Measurements from ENCODE around the gene COL9A3.

COL9A3 gene

DNA sequence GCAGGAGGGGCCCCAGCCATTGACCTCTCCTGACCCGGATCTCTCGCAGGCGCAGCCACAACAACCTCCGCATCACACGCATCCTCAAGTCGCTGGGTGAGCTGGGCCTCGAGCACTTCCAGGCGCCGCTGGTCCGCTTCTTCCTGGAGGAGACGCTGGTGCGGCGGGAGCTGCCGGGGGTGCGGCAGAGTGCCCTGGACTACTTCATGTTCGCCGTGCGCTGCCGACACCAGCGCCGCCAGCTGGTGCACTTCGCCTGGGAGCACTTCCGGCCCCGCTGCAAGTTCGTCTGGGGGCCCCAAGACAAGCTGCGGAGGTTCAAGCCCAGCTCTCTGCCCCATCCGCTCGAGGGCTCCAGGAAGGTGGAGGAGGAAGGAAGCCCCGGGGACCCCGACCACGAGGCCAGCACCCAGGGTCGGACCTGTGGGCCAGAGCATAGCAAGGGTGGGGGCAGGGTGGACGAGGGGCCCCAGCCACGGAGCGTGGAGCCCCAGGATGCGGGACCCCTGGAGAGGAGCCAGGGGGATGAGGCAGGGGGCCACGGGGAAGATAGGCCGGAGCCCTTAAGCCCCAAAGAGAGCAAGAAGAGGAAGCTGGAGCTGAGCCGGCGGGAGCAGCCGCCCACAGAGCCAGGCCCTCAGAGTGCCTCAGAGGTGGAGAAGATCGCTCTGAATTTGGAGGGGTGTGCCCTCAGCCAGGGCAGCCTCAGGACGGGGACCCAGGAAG is 4.5 kb upstream of the COL9A3 start:
- TF ChIP-seq CREB1 (IDR thresholded peaks at IDR 0.05; ENCODE audit: low read depth), result no peak
- no peak for TF ChIP-seq YY1 (IDR thresholded peaks at IDR 0.05; ENCODE audit: low read depth)
- TF ChIP-seq CEBPB (IDR thresholded peaks at IDR 0.05), result no peak
- TF ChIP-seq, protein P1, sequence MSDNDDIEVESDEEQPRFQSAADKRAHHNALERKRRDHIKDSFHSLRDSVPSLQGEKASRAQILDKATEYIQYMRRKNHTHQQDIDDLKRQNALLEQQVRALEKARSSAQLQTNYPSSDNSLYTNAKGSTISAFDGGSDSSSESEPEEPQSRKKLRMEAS (IDR thresholded peaks at IDR 0.05), result no peak
- TF ChIP-seq NFIC (IDR thresholded peaks at IDR 0.05), result no peak
- TF ChIP-seq EGR1 (IDR thresholded peaks at IDR 0.05), result no peak
- no peak for TF ChIP-seq REST (IDR thresholded peaks at IDR 0.05; ENCODE audit: low read depth)
- no peak for TF ChIP-seq TAF1 (IDR thresholded peaks at IDR 0.05; ENCODE audit: low read depth)
- TF ChIP-seq FOXM1 (IDR thresholded peaks at IDR 0.05; ENCODE audit: borderline replicate concordance, low read depth), result no peak
- TF ChIP-seq EP300 (IDR thresholded peaks at IDR 0.05; ENCODE audit: borderline replicate concordance), result no peak
- no peak for TF ChIP-seq RAD21 (IDR thresholded peaks at IDR 0.05; ENCODE audit: low read depth)
- TF ChIP-seq, protein P2, sequence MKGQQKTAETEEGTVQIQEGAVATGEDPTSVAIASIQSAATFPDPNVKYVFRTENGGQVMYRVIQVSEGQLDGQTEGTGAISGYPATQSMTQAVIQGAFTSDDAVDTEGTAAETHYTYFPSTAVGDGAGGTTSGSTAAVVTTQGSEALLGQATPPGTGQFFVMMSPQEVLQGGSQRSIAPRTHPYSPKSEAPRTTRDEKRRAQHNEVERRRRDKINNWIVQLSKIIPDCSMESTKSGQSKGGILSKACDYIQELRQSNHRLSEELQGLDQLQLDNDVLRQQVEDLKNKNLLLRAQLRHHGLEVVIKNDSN (IDR thresholded peaks at IDR 0.05), result no peak
- no peak for TF ChIP-seq TCF12 (IDR thresholded peaks at IDR 0.05; ENCODE audit: low read depth)
- no peak for TF ChIP-seq ZBTB7A (IDR thresholded peaks at IDR 0.05; ENCODE audit: low read depth)
- TF ChIP-seq TEAD4 (IDR thresholded peaks at IDR 0.05), result no peak

DNA sequence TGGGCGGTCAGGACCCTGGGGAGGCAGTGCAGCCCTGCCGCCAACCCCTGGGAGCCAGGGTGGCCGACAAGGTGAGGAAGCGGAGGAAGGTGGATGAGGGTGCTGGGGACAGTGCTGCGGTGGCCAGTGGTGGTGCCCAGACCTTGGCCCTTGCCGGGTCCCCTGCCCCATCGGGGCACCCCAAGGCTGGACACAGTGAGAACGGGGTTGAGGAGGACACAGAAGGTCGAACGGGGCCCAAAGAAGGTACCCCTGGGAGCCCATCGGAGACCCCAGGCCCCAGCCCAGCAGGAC is 4.0 kb upstream of the COL9A3 start:
- TF ChIP-seq, protein P2 (IDR thresholded peaks at IDR 0.05), result no peak
- TF ChIP-seq CEBPB (IDR thresholded peaks at IDR 0.05) (no peak), CREB1 (IDR thresholded peaks at IDR 0.05; ENCODE audit: low read depth) (no peak), REST (IDR thresholded peaks at IDR 0.05; ENCODE audit: low read depth) (no peak), RAD21 (IDR thresholded peaks at IDR 0.05; ENCODE audit: low read depth) (no peak), YY1 (IDR thresholded peaks at IDR 0.05; ENCODE audit: low read depth) (no peak), EP300 (IDR thresholded peaks at IDR 0.05; ENCODE audit: borderline replicate concordance) (no peak), TCF12 (IDR thresholded peaks at IDR 0.05; ENCODE audit: low read depth) (no peak), EGR1 (IDR thresholded peaks at IDR 0.05) (no peak), FOXM1 (IDR thresholded peaks at IDR 0.05; ENCODE audit: borderline replicate concordance, low read depth) (no peak), ZBTB7A (IDR thresholded peaks at IDR 0.05; ENCODE audit: low read depth) (no peak), TAF1 (IDR thresholded peaks at IDR 0.05; ENCODE audit: low read depth) (no peak)

- TF ChIP-seq CEBPB (IDR thresholded peaks at IDR 0.05), result no peak
- no peak for TF ChIP-seq TEAD4 (IDR thresholded peaks at IDR 0.05)
Measured at GRCh38 chr20:62813588-62813987, 3.3 kb upstream of the COL9A3 start.

DNA sequence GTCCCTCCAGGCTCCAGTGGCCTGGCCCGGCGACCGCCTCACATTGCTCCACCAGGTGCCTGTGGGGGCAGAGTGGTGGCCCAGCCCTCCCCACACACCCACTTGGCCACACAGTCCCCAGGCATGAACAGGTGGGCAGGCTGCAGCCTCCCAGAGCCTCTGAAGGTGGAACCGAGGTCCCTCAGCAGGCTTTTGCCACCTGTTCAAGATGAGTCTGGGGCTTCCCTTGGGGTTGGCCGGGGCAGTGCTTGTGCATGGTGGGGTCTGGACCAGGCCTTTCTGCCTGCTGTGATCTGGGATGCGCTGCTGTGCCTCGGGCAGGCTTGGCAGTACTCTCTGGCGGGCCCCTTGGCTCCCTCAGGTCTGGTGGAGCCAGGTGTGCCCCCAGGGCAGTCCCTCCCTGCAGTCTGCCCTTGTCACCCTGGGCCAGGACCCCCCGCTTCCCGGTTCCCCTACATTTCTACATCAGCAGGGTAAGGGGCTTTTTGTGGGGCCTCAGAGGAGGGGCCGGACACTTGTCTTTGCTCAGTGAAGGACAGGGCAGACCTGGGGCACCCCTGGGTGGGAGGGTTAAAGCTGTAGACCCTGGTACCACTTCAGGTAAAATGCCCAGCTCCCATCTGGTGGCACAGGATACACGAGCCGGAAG is 2.7 kb upstream of the COL9A3 start:
- TF ChIP-seq CEBPB (IDR thresholded peaks at IDR 0.05), result no peak
- TF ChIP-seq EGR1 (IDR thresholded peaks at IDR 0.05), result no peak
- TF ChIP-seq FOXM1 (IDR thresholded peaks at IDR 0.05; ENCODE audit: borderline replicate concordance, low read depth), result no peak
- TF ChIP-seq ZBTB7A (IDR thresholded peaks at IDR 0.05; ENCODE audit: low read depth), result no peak; the same call in 1 of the 2 replicates
- no peak for TF ChIP-seq YY1 (IDR thresholded peaks at IDR 0.05; ENCODE audit: low read depth)
- TF ChIP-seq TCF12 (IDR thresholded peaks at IDR 0.05; ENCODE audit: low read depth), result no peak
- no peak for TF ChIP-seq TEAD4 (IDR thresholded peaks at IDR 0.05)
- no peak for TF ChIP-seq RAD21 (IDR thresholded peaks at IDR 0.05; ENCODE audit: low read depth)
- no peak for TF ChIP-seq TAF1 (IDR thresholded peaks at IDR 0.05; ENCODE audit: low read depth)
- no peak for TF ChIP-seq REST (IDR thresholded peaks at IDR 0.05; ENCODE audit: low read depth)
- TF ChIP-seq, protein P1 (IDR thresholded peaks at IDR 0.05), result no peak
- no peak for TF ChIP-seq NFIC (IDR thresholded peaks at IDR 0.05)
- no peak for TF ChIP-seq CREB1 (IDR thresholded peaks at IDR 0.05; ENCODE audit: low read depth)
- TF ChIP-seq, protein P2 (IDR thresholded peaks at IDR 0.05), result no peak
- TF ChIP-seq EP300 (IDR thresholded peaks at IDR 0.05; ENCODE audit: borderline replicate concordance), result no peak
